Heart left ventricle (tissue), 13 donors: ENCODE results near the gene TMEM143.

Experiments used
- CTCF ChIP-seq, 12 donors: fragments of 200-600 bp; sonication (generic) in 4 of 12; IDR thresholded peaks; one replicate each; pipeline versions ENCODE4 v1.5.0 to v1.8.0; 2018 to 2022; ENCODE audit warnings: antibody characterized with exemption in 12 of 12, mild to moderate bottlenecking in 5 of 12
- POLR2A ChIP-seq, 2 donors: fragments of 450-650 bp; IDR thresholded peaks; one replicate each; pipeline ENCODE4 v1.6.1; 2017; ENCODE audit warnings: antibody characterized with exemption in 2 of 2, mild to moderate bottlenecking in 2 of 2, moderate library complexity in 2 of 2
- donor health status: ischemic (EF 13 %, LVEDD 7.1; RV severe dilation, severe dysfunction).
- donor health status: DM: no; HTN: yes; CAD: no.
- donor health status: DM: no; HTN: no; CAD: no.
- donor health status: ischemic (EF 25% LVEDD 6.9; RV normal size, moderate dysfunction).
- donor health status: ischemic (EF 25% LVEDD 5.7; RV mildly dilated, moderate dysfunction).
- donor health status: ischemic (EF 35%, LVEDD 5.7; RV mildly dilated, moderate dysfunction).
- donor health status: nonischemic (EF 11% LVEDD 7.7; RV severe dilation, severe dysfunction).
- donor health status: DM: yes; HTN: yes; CAD: no.
- donor health status: PGD.
- donor health status: ischemic (EF 29% LVEDD 5.4; RV normal size, mild dysfunction).
- donor health status: nonischemic (EF 23%, LVEDD 6.1; RV moderate dilation, normal function).

- no peak for TF ChIP-seq CTCF (IDR thresholded peaks at IDR 0.05)
- no peak for TF ChIP-seq POLR2A (IDR thresholded peaks at IDR 0.05)
Measured at GRCh38 chr19:48348045-48348444, 15.7 kb downstream of the TMEM143 start.
